GM20000 (cell line): Measurements from ENCODE around the gene PDGFA.

Source experiments
- DNase-seq: peaks from one replicate; pipeline ENCODE4 v3.0.0; 2012; ENCODE audit warnings: low spot score
- CTCF ChIP-seq: IDR thresholded peaks from 2 replicates; pipeline ENCODE4 v1.5.1; 2012; ENCODE audit warnings: mild to moderate bottlenecking, control low read depth; ENCODE audit errors: extremely low read depth, missing control alignments

The PDGFA gene

GRCh38 chr7:519484-520390 is at the start of gene PDGFA:
PDGFA (minus strand) TSS chr7:519846; CDS start chr7:519001, 845 bp downstream.
- TF ChIP-seq CTCF = no peak
- peak; percentile 73 for DNase-seq

GRCh38 chr7:568031-568951 is 48.6 kb upstream of the PDGFA start:
- no peak for TF ChIP-seq CTCF
- no peak for DNase-seq

- no peak for TF ChIP-seq CTCF
Measured at GRCh38 chr7:567305-567883, 47.7 kb upstream of the PDGFA start.

GRCh38 chr7:566100-566499 is 46.5 kb upstream of the PDGFA start:
- TF ChIP-seq CTCF = no peak
- no peak for DNase-seq

More at GRCh38 chr7:567305-567883, 47.7 kb upstream of the PDGFA start:
- DNase-seq = no peak

GRCh38 chr7:564176-564865 is 44.7 kb upstream of the PDGFA start:
- no peak for DNase-seq
- no peak for TF ChIP-seq CTCF

GRCh38 chr7:563629-564170 is 44.1 kb upstream of the PDGFA start:
- no peak for TF ChIP-seq CTCF
- no peak for DNase-seq
